HepG2 (cell line): ENCODE data around the gene OSBPL3. TPM values are rescaled to one million over a fixed set of nuclear protein-coding genes. Genes with fewer than 3 reads are reported as not detected.
A peak's percentile ranks its signal among the peaks of the same experiment; 100 is the strongest.

Experiments
- ATAC-seq: fragments of 200-7000 bp; cut with Tn5 transposase; 3 replicates; pipeline ENCODE4 v1.9.1; 2020; ENCODE audit warnings: mild to moderate bottlenecking, moderate library complexity
- BruUV-seq: library from RNA; stranded (reverse); fragments of 400-500 nt; replicated peaks from 2 replicates; lab custom pipeline; 2021; lab: Mats Ljungman, UMichigan
- CTCF ChIA-PET: fragments of 300-600 bp; formaldehyde crosslinking; extraction: SDS; loops from one replicate; lab custom pipeline; 2021; ENCODE audit warnings: low total read pairs, inconsistent platforms, low intra/inter-chr PET ratio; lab: Yijun Ruan, JAX
- POLR2A ChIA-PET: fragments of 350-600 bp; sonication (Branson Sonifier 250); formaldehyde crosslinking; loops from one replicate; lab custom pipeline; 2020; ENCODE audit warnings: antibody characterized with exemption, inconsistent platforms; lab: Yijun Ruan, JAX
- DNase-seq: peaks from one replicate; pipeline ENCODE4 v3.0.0-alpha.2; 2015; ENCODE audit warnings: low spot score
- FAIRE-seq: peaks from 3 replicates; lab custom pipeline; 2011; peaks lifted over from hg19 to GRCh38; lab: Jason Lieb, UNC
- H2AFZ ChIP-seq: one replicate; pipeline ENCODE4 v1.6.1; 2011; ENCODE audit warnings: low read length, inconsistent platforms
- H3K27ac ChIP-seq: fragments of 300-600 bp; 3 replicates; pipeline ENCODE4 v1.8.0; 2011; ENCODE audit warnings: mixed run types, mild to moderate bottlenecking, mixed read lengths, low read length, inconsistent platforms; ENCODE audit not compliant: insufficient read depth; ENCODE audit errors: extremely low read length
- H3K27me3 ChIP-seq, 2 experiments: fragments of 200-600 bp in 1 of 2; 2 replicates in 1 of 2; 3 replicates in 1 of 2; pipeline versions ENCODE4 v1.6.0 to v1.8.0; 2011; ENCODE audit warnings: low read length in 2 of 2, mild to moderate bottlenecking in 2 of 2, moderate library complexity in 2 of 2, inconsistent platforms in 1 of 2; ENCODE audit not compliant: insufficient read depth in 2 of 2, control insufficient read depth in 1 of 2
- H3K36me3 ChIP-seq, 2 experiments: fragments of 200-600 bp in 1 of 2; replicated peaks in 1 of 2; 2 replicates in 1 of 2; 3 replicates in 1 of 2; pipeline versions ENCODE4 v1.5.1 to v1.8.0; 2011; ENCODE audit warnings: low read length in 2 of 2, inconsistent platforms in 1 of 2; ENCODE audit not compliant: insufficient read depth in 2 of 2, control insufficient read depth in 1 of 2
- H3K4me1 ChIP-seq: 2 replicates; pipeline ENCODE4 v1.5.1; 2012; ENCODE audit warnings: low read length, inconsistent platforms; ENCODE audit not compliant: insufficient read depth
- H3K4me2 ChIP-seq: 2 replicates; pipeline ENCODE4 v1.6.0; 2011; ENCODE audit warnings: low read depth, low read length, inconsistent platforms
- H3K4me3 ChIP-seq, 3 experiments: fragments of 200-600 bp in 1 of 3; sonication (generic), shearing (Covaris generic) in 1 of 3; replicated peaks in 1 of 3; 2 replicates each; pipeline ENCODE4 v1.5.1; 2011 to 2016; ENCODE audit warnings: low read length in 3 of 3, inconsistent platforms in 2 of 3, low read depth in 2 of 3, mild to moderate bottlenecking in 2 of 3, control low read depth in 1 of 3, mixed read lengths in 1 of 3; ENCODE audit not compliant: insufficient read depth in 1 of 3
- H3K79me2 ChIP-seq: one replicate; pipeline ENCODE4 v1.6.1; 2011; ENCODE audit warnings: low read length, inconsistent platforms; ENCODE audit not compliant: insufficient read depth
- H3K9ac ChIP-seq: 2 replicates; pipeline ENCODE4 v1.6.0; 2011; ENCODE audit warnings: mild to moderate bottlenecking, low read depth, low read length, inconsistent platforms; ENCODE audit not compliant: insufficient read depth
- H3K9me3 ChIP-seq: 2 replicates; pipeline ENCODE4 v1.5.1; 2012; ENCODE audit warnings: mild to moderate bottlenecking, low read length
- H4K20me1 ChIP-seq: 2 replicates; pipeline ENCODE4 v1.6.0; 2011; ENCODE audit warnings: inconsistent platforms, mild to moderate bottlenecking, low read length, moderate library complexity; ENCODE audit not compliant: insufficient read depth
- KIAA2018 ChIP-seq: sonication (generic); formaldehyde crosslinking; IDR thresholded peaks from 2 replicates; pipeline ENCODE4 v1.5.0; 2020; ENCODE audit warnings: mild to moderate bottlenecking, missing genetic modification reagents, borderline replicate concordance
- SIX1 ChIP-seq: sonication (generic); formaldehyde crosslinking; IDR thresholded peaks from 2 replicates; pipeline ENCODE4 v1.4.0; 2020; ENCODE audit warnings: missing genetic modification reagents, borderline replicate concordance
- TRAFD1 ChIP-seq: sonication (generic); formaldehyde crosslinking; IDR thresholded peaks from 2 replicates; pipeline ENCODE4 v1.5.1; 2020; ENCODE audit warnings: missing genetic modification reagents, mild to moderate bottlenecking, borderline replicate concordance
- ZBTB25 ChIP-seq: IDR thresholded peaks from 2 replicates; pipeline ENCODE4 v1.6.1; 2018; ENCODE audit warnings: missing genetic modification reagents
- ZC3H4 ChIP-seq: sonication (generic); formaldehyde crosslinking; IDR thresholded peaks from 2 replicates; pipeline ENCODE4 v1.4.0; 2020; ENCODE audit warnings: missing genetic modification reagents, borderline replicate concordance
- ZNF18 ChIP-seq: sonication (generic); formaldehyde crosslinking; IDR thresholded peaks from 2 replicates; pipeline ENCODE4 v1.8.0; 2022; ENCODE audit warnings: mild to moderate bottlenecking, missing genetic modification reagents; ENCODE audit not compliant: insufficient replicate concordance
- WGBS: methylation state at CpG from one replicate; pipeline ENCODE4 v1.1.6; 2017; ENCODE audit warnings: low lambda C conversion rate; 5-methylcytosine and 5-hydroxymethylcytosine counted together
- in situ Hi-C: cut with HindIII; loops from 2 replicates; pipeline ENCODE4 v1.10.0; 2017; ENCODE audit warnings: low pct_unique_long_range_greater_than_20kb; ENCODE audit not compliant: extremely low pct_ligation_motif_present
- intact Hi-C: fragments of 100-400 bp; cut with micrococcal nuclease; formaldehyde crosslinking; loops from one replicate; pipeline ENCODE4 v1.10.0; 2022; ENCODE audit not compliant: unreplicated experiment
- polyA plus RNA-seq, 8 experiments: library from polyadenylated mRNA; depleted of rRNA in 3 of 8; stranded (reverse) in 7 of 8; unstranded in 1 of 8; fragments of >200 nt; fragmentation: Illumina TruSeq in 4 of 8; extraction: Trizol in 4 of 8; gene quantifications; 2 replicates each; pipeline versions ENCODE4 v1.2.1 to v1.2.3, GENCODE V29; 2011 to 2016; ENCODE audit warnings: low read depth in 4 of 8, missing spikeins in 1 of 8, mixed read lengths in 1 of 8; ENCODE audit not compliant: insufficient read depth in 1 of 8
- total RNA-seq, 5 experiments: library from RNA; depleted of rRNA; stranded (reverse); fragments of >200 nt; fragmentation: Illumina TruSeq; extraction: Trizol; gene quantifications; 2 replicates each; pipeline ENCODE4 v1.2.3, GENCODE V29; 2016; ENCODE audit warnings: low read depth in 1 of 5
- TF ChIP-seq, protein P1 (sequence below): sonication (generic); formaldehyde crosslinking; IDR thresholded peaks from 2 replicates; pipeline ENCODE4 v1.4.0; 2020; ENCODE audit warnings: missing genetic modification reagents, borderline replicate concordance

OSBPL3 gene
- total and polyA plus RNA-seq, 2 of the 13 experiments (the other 11 are each of a cell fraction or from before 2014, with no cell fraction given): 8.8 to 28.9 TPM

- Histone ChIP-seq H3K9ac (peak overlapping the region; percentile 37; the same call in 1 of the 2 replicates), H3K36me3 (no peaks in the 10 kb centered on the region), H3K27me3 (no peaks in the 10 kb centered on the region), H4K20me1 (no peaks in the 10 kb centered on the region), H3K79me2 (no peaks in the 10 kb centered on the region), H3K27ac (peak overlapping the region; percentile 64), H3K4me3 (no peak overlapping the region), H2AFZ (no peak overlapping the region), H3K4me2 (peak overlapping the region; percentile 57; the same call in 1 of the 2 replicates), H3K4me1 (peaks cover 62% of the 10 kb centered on the region), H3K9me3 (no peaks in the 10 kb centered on the region)
- intact Hi-C loops: loop anchor here (5.0 kb wide), 1 partner anchor 46 kb away; no protein-coding TSS in a partner anchor
- WGBS: 70% methylated on average over 3 of the region's 3 CpGs
- ChIA-PET CTCF (no interaction called here), POLR2A (interaction anchor here (1.2 kb wide), 1 partner anchor 46 kb away, joined by 3 read pairs; the partner anchor contains the start of gene OSBPL3)
- no TSS peak for BruUV-seq
- no peak for DNase-seq
- FAIRE-seq: no peak
- no peak for ATAC-seq
- in situ Hi-C loops: no loop called here
- no peak for TF ChIP-seq SIX1 (CRISPR knock-in tag)
- TF ChIP-seq TRAFD1 (CRISPR knock-in tag): no peak
- no peak for TF ChIP-seq KIAA2018
- no peak for TF ChIP-seq ZNF18 (CRISPR knock-in tag)
- no peak for TF ChIP-seq ZC3H4
- TF ChIP-seq, protein P1, sequence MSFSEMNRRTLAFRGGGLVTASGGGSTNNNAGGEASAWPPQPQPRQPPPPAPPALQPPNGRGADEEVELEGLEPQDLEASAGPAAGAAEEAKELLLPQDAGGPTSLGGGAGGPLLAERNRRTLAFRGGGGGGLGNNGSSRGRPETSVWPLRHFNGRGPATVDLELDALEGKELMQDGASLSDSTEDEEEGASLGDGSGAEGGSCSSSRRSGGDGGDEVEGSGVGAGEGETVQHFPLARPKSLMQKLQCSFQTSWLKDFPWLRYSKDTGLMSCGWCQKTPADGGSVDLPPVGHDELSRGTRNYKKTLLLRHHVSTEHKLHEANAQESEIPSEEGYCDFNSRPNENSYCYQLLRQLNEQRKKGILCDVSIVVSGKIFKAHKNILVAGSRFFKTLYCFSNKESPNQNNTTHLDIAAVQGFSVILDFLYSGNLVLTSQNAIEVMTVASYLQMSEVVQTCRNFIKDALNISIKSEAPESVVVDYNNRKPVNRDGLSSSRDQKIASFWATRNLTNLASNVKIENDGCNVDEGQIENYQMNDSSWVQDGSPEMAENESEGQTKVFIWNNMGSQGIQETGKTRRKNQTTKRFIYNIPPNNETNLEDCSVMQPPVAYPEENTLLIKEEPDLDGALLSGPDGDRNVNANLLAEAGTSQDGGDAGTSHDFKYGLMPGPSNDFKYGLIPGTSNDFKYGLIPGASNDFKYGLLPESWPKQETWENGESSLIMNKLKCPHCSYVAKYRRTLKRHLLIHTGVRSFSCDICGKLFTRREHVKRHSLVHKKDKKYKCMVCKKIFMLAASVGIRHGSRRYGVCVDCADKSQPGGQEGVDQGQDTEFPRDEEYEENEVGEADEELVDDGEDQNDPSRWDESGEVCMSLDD: no peak
- no peak for TF ChIP-seq ZBTB25 (CRISPR knock-in tag)
Measured at GRCh38 chr7:25026156-25026555, 46.2 kb upstream of the OSBPL3 start.
